NCI-H526 treated with DMSO at 0.1 percent for 48 hours (cell line): Measurements from ENCODE around the gene SCAF8.
"Not testable (repeated sequence)": the region's sequence is repeated elsewhere in the genome, so short reads cannot be mapped to it uniquely, and the experiment has no call there.

Source experiments
- DNase-seq: peaks from one replicate; lab custom pipeline; 2025; lab: John Stamatoyannopoulos, UW

The SCAF8 gene

GRCh38 chr6:154783229-154783628 lies 50.0 kb downstream of the SCAF8 start:
- no peak for DNase-seq

- DNase-seq, result no peak
These were observed 51.9 kb downstream of the SCAF8 start for GRCh38 chr6:154785075-154785474.

- no peak for DNase-seq
These were observed 53.1 kb downstream of the SCAF8 start for GRCh38 chr6:154786144-154786868.

GRCh38 chr6:154791556-154792317 lies 58.5 kb downstream of the SCAF8 start:
- DNase-seq, result no peak

- DNase-seq, result no peak
These were observed 59.1 kb downstream of the SCAF8 start for GRCh38 chr6:154792325-154792724.

GRCh38 chr6:154792761-154793160 lies 59.5 kb downstream of the SCAF8 start:
- no peak for DNase-seq

- DNase-seq, result no peak
These were observed 63.3 kb downstream of the SCAF8 start for GRCh38 chr6:154796484-154796883.

- DNase-seq, result no peak
These were observed 64.6 kb downstream of the SCAF8 start for GRCh38 chr6:154797857-154798256.

GRCh38 chr6:154800338-154800737 lies 67.1 kb downstream of the SCAF8 start:
- no peak for DNase-seq

- DNase-seq, result peak; percentile 7
These were observed 72.2 kb downstream of the SCAF8 start for GRCh38 chr6:154805288-154805911.

- no peak for DNase-seq
These were observed 73.6 kb downstream of the SCAF8 start for GRCh38 chr6:154806804-154807203.

GRCh38 chr6:154811663-154812062 lies 78.4 kb downstream of the SCAF8 start:
- DNase-seq, result not testable (repeated sequence)

- no peak for DNase-seq
These were observed 80.8 kb downstream of the SCAF8 start for GRCh38 chr6:154814063-154814462.

- DNase-seq, result no peak
These were observed 83.0 kb downstream of the SCAF8 start for GRCh38 chr6:154815938-154816820.

- no peak for DNase-seq
These were observed 87.9 kb downstream of the SCAF8 start for GRCh38 chr6:154821099-154821498.

GRCh38 chr6:154821638-154822037 lies 88.4 kb downstream of the SCAF8 start:
- DNase-seq, result no peak

GRCh38 chr6:154822947-154823558 lies 89.8 kb downstream of the SCAF8 start:
- DNase-seq, result no peak

- DNase-seq, result no peak
These were observed 90.9 kb downstream of the SCAF8 start for GRCh38 chr6:154824076-154824475.

GRCh38 chr6:154829970-154830369 lies 96.8 kb downstream of the SCAF8 start:
- DNase-seq, result no peak

GRCh38 chr6:154830771-154831170 lies 97.6 kb downstream of the SCAF8 start:
- no peak for DNase-seq

GRCh38 chr6:154835307-154835706 lies 102.1 kb downstream of the SCAF8 start:
- no peak for DNase-seq

- no peak for DNase-seq
These were observed 106.3 kb downstream of the SCAF8 start for GRCh38 chr6:154839546-154839945.
